Measurements from ENCODE around the gene POLR1B. TPM values are rescaled to one million over a fixed set of nuclear protein-coding genes. Genes with fewer than 3 reads are reported as not detected.

The POLR1B gene
- total RNA-seq, 2 donors from 2014 or later = 12.5 to 30.8 TPM

- H3K4me1 ChIP-seq (ENCODE audit: control insufficient read depth in 1 of 2, low read depth in 2 of 2) = no peaks in the 10 kb centered on the region
- DNase-seq (ENCODE audit: low spot score) (no peak), ATAC-seq (ENCODE audit: insufficient number of reproducible peaks, low FRiP score, low read depth) (no peak)
- H3K4me3 ChIP-seq = no peak overlapping the region
- H3K36me3 ChIP-seq = no peaks in the 10 kb centered on the region
- H3K27ac ChIP-seq = no peak overlapping the region
- no peaks in the 10 kb centered on the region for H3K9me3 ChIP-seq
- no peaks in the 10 kb centered on the region for H3K27me3 ChIP-seq (replicated peaks; ENCODE audit: insufficient read depth)
- TF ChIP-seq, protein P1, sequence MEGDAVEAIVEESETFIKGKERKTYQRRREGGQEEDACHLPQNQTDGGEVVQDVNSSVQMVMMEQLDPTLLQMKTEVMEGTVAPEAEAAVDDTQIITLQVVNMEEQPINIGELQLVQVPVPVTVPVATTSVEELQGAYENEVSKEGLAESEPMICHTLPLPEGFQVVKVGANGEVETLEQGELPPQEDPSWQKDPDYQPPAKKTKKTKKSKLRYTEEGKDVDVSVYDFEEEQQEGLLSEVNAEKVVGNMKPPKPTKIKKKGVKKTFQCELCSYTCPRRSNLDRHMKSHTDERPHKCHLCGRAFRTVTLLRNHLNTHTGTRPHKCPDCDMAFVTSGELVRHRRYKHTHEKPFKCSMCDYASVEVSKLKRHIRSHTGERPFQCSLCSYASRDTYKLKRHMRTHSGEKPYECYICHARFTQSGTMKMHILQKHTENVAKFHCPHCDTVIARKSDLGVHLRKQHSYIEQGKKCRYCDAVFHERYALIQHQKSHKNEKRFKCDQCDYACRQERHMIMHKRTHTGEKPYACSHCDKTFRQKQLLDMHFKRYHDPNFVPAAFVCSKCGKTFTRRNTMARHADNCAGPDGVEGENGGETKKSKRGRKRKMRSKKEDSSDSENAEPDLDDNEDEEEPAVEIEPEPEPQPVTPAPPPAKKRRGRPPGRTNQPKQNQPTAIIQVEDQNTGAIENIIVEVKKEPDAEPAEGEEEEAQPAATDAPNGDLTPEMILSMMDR (IDR thresholded peaks at IDR 0.05) = no peak
These were observed 76.1 kb downstream of the POLR1B start for GRCh38 chr2:112618383-112618782.

DNA sequence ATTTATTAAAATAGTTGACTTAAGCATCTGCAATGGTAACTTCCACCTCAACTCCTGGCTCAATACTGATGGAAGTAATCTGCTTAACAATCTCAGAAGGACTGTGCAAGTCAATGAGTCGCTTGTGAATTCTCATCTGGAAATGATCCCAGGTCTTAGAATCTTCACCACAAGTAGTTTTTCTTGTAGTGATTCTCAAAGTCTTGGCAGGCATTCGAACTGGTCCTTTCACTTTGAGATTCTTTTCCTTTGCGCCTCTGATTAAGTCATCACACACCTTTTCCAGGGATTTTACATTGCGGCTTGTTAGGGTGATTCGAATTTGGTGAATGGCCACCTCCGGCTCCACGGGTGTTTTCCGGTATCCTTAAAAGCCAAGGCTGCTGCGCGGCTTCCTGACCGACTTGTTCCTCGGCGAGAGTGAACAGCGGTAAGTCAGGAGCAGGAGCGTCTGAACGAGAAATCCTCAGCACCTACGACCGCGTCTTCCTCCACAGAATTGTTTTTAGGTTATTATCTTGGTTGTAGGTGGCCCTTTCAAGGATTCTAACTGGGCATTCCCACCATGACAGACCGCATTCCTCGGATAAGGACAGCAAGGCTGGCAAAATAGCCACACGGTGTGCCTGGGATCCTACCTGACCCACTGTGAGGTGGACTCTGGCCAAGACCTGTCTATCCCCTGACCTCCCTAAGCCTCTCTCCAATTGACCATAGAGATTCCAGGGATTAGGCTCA lies 79.7 kb downstream of the POLR1B start:
- no peak for ATAC-seq (ENCODE audit: insufficient number of reproducible peaks, low FRiP score, low read depth)
- TF ChIP-seq, protein P1 (IDR thresholded peaks at IDR 0.05) = no peak
- no peak overlapping the region for H3K27ac ChIP-seq
- no peaks in the 10 kb centered on the region for H3K36me3 ChIP-seq
- H3K4me3 ChIP-seq = no peak overlapping the region
- no peak for DNase-seq (ENCODE audit: low spot score)
- H3K4me1 ChIP-seq (ENCODE audit: control insufficient read depth in 1 of 2, low read depth in 2 of 2) = peaks cover 7 to 10% of the 10 kb centered on the region in 2 donors
- no peaks in the 10 kb centered on the region for H3K9me3 ChIP-seq
- no peaks in the 10 kb centered on the region for H3K27me3 ChIP-seq (replicated peaks; ENCODE audit: insufficient read depth)

DNA sequence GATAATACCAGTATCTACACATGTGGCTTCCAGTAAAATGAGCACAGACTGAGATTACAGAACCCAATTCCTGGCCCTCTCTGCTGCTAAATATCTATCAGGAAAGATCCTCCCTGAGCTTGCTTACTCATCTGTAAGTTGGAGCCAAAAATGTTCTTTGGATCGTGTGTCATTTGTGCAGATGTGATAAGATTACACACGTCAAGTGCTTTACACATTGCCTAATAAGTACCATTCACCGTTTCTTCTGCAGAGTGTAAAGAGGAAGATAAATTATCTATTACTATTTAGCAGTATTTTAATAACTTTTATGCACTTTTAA lies 80.2 kb downstream of the POLR1B start:
- TF ChIP-seq, protein P1 (IDR thresholded peaks at IDR 0.05) = no peak
- no peaks in the 10 kb centered on the region for H3K36me3 ChIP-seq
- H3K27me3 ChIP-seq (replicated peaks; ENCODE audit: insufficient read depth) = no peaks in the 10 kb centered on the region
- DNase-seq (ENCODE audit: low spot score) = no peak
- no peaks in the 10 kb centered on the region for H3K9me3 ChIP-seq
- H3K4me3 ChIP-seq = no peak overlapping the region
- peaks cover 11 to 15% of the 10 kb centered on the region in 2 donors for H3K4me1 ChIP-seq (ENCODE audit: control insufficient read depth in 1 of 2, low read depth in 2 of 2)
- ATAC-seq (ENCODE audit: insufficient number of reproducible peaks, low FRiP score, low read depth) = no peak
- no peak overlapping the region for H3K27ac ChIP-seq

DNA sequence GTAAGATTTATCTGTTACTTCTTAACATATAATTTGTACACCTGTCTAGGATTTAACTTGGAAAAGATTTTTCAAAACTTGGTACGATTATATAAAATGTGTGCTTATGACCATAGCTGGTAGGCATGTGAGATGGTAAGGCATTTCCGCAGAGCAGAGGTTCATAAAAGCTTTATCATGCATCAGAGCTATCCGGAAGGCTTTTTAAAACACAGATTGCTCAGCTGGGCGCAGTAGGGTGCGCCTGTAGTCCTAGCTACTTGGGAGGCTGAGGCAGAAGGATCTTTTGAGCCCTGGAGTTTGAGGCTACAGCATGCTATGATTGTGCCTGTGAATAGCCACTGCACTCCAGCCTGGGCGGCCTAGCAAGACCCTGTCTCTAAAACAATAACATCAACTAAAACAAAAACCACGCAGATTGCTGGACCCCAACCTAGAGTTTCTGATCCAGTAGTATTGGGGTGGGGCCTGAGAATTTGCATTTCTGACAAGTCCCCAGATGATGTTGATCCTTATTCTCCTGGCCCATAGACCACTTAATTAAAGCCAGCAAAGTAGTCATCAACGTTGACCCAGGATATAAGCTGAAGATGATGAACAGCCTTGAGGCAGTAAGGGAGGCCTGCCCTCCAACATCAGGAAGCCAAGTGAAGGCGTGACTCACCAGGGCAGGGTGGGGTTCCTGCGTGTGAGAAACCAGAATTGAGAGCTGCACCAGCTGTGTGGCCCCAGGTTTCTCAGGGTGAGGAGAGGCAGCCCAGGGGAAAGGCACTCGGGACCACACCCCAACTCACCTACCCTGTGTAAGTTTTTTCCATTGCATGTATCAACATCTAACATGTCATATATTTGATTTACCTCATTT lies 81.9 kb downstream of the POLR1B start:
- DNase-seq (ENCODE audit: low spot score) (no peak), ATAC-seq (ENCODE audit: insufficient number of reproducible peaks, low FRiP score, low read depth) (no peak)
- H3K36me3 ChIP-seq = no peaks in the 10 kb centered on the region
- no peaks in the 10 kb centered on the region for H3K9me3 ChIP-seq
- H3K27ac ChIP-seq = no peak overlapping the region
- no peaks in the 10 kb centered on the region for H3K27me3 ChIP-seq (replicated peaks; ENCODE audit: insufficient read depth)
- peaks cover 18 to 21% of the 10 kb centered on the region in 2 donors for H3K4me1 ChIP-seq (ENCODE audit: control insufficient read depth in 1 of 2, low read depth in 2 of 2)
- TF ChIP-seq, protein P1 (IDR thresholded peaks at IDR 0.05) = no peak
- H3K4me3 ChIP-seq = no peak overlapping the region

GRCh38 chr2:112625474-112626114 lies 83.3 kb downstream of the POLR1B start:
- peak overlapping the region in 1 of 2 donors; percentile 88 for H3K27ac ChIP-seq
- H3K4me3 ChIP-seq = no peak overlapping the region
- H3K27me3 ChIP-seq (replicated peaks; ENCODE audit: insufficient read depth) = no peaks in the 10 kb centered on the region
- ATAC-seq (ENCODE audit: insufficient number of reproducible peaks, low FRiP score, low read depth) (no peak), DNase-seq (ENCODE audit: low spot score) (no peak)
- H3K4me1 ChIP-seq (ENCODE audit: control insufficient read depth in 1 of 2, low read depth in 2 of 2) = peaks cover 23 to 30% of the 10 kb centered on the region in 2 donors
- no peaks in the 10 kb centered on the region for H3K9me3 ChIP-seq
- TF ChIP-seq, protein P1 (IDR thresholded peaks at IDR 0.05) = no peak
- H3K36me3 ChIP-seq = no peaks in the 10 kb centered on the region

Measured in thoracic aorta (tissue), 2 donors.